CD4-positive, alpha-beta T cell treated with Interferon gamma for 1 hour (primary cell): Measurements from ENCODE around the gene MBD3L3.
"Not testable (repeated sequence)": the region's sequence is repeated elsewhere in the genome, so short reads cannot be mapped to it uniquely, and the experiment has no call there.

Experiments used
- DNase-seq: peaks from one replicate; pipeline ENCODE4 v3.0.0-alpha.2; 2020

Gene MBD3L3

DNA sequence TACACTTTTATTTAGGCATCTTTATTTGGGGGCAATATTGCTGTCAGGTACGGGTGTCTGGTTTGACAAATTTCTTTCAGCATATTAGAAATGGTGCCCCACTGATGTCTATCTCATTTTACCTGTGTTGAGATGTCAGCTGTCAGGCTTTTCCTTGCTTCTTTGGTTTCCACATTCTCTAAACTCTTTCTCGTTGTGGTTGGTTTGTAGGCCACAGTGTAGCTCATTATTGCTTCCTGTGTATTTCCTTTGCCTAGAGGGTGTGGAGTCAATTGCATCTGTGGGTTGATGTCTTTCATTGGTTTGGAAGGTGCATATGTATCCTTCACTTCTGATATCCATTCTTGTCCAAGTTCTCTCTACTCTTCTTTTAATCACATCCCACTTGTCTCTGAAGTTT lies 1.5 kb upstream of the MBD3L3 start:
- not testable (repeated sequence) for DNase-seq

DNA sequence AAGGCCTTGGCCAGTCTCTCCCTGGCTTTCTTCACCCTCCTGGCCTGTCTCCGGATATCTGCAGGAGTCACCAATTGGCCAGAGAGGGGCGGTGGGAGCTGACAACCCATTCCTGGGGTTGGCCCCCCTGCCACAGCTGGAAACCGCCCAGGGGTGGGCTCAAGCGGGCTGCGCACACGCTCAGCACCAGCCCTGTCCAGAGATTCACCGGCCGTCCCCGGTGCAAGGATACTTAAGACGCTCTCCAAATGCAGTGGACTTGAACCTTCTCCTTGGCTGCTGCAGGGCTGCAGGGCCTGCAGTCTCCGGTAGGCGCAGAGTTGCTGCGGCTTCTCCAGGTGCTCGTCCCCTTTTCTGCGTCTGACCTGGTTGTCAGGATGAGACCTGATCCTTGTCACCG lies 2.1 kb downstream of the MBD3L3 start:
- DNase-seq = not testable (repeated sequence)

DNA sequence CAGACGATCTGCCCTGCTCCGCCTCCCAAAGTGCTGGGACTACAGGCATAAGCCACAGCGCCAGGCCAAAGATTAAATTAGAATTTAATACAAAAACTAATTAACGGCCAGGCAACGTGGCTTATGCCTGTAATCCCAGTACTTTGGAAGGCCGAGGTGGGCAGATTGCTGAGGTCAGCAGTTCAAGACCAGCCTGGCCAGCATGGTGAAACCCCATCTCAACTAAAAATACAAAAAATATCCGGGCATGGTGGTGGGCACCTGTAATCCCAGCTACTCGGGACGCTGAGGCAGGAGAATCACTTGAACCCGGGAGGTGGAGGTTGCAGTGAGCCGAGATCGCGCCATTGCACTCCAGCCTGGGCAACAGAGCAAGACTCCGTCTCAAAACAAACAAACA lies 2.8 kb downstream of the MBD3L3 start:
- DNase-seq = not testable (repeated sequence)

DNA sequence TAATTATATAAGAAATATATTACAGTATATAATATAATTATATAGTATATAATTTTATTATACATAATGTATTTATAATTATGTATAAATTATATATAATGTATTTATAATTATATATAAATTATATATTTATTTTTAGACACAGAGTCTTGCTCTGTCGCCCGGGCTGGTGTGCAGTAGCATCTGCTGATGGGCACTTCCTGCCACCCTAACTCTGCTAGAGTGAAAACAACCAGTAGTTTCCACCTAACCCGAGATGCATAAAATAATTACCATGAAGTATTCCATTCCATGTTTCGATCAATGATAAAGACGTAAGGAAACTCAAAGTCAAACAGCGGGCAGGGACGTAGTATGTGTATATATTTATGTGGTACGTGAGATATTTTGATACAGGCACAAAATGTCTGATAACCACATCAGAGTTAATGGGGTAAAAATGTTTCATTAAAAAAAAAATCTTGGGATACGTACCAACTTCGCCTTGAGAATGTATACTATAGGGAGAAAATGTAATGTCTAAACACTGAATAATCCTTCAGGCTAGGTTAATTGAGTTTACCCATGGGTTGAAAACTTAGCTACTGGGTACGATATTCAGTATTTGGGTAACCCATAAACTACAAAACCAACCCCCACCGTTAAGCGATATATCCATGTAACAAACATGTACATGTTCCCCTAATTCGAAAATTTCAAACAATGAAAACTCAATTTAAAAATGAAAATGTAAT lies 3.7 kb downstream of the MBD3L3 start:
- not testable (repeated sequence) for DNase-seq

DNA sequence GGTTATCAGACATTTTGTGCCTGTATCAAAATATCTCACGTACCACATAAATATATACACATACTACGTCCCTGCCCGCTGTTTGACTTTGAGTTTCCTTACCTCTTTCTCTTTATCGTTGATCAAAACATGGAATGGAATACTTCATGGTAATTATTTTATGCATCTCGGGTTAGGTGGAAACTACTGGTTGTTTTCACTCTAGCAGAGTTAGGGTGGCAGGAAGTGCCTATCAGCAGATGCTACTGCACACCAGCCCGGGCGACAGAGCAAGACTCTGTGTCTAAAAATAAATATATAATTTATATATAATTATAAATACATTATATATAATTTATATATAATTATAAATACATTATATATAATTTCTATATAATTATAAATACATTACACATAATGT lies 5.6 kb downstream of the MBD3L3 start:
- DNase-seq = not testable (repeated sequence)

DNA sequence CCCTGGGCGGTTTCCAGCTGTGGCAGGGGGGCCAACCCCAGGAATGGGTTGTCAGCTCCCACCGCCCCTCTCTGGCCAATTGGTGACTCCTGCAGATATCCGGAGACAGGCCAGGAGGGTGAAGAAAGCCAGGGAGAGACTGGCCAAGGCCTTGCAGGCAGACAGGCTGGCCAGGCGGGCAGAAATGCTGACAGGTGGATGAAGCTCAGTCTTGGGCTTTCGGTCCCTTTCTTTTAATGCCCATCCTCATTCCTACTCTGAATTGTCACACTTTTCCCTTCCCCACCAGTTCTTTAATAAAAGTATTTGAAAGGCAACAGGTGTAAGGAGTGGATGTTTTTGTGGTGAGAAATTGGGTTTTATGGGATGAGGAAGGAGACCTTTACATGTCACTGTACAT lies 7.1 kb downstream of the MBD3L3 start:
- DNase-seq = not testable (repeated sequence)

DNA sequence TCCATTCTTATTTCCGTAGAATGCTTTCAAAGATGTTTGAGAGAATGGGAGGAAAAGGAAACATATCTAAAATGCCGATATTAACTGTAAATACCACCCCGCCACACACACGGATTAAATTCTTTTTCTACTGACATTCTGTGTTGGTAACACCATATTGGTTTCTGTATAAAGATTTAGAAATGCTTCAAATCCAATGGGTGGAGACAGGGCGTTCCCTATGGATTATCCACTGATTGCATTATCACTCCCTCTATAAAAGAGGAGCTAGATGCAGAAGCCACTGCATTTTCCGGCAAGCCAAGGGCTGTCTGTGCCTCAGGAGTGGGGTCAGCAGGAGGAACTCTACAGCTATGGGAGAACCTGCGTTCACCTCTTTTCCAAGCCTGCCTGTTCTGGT lies 9.5 kb downstream of the MBD3L3 start, which contains the start of gene MBD3L2:
MBD3L2 (plus strand) TSS at position 301 of the 400 bp plus-strand sequence; CDS start at position 354, 53 bp downstream.
- not testable (repeated sequence) for DNase-seq

DNA sequence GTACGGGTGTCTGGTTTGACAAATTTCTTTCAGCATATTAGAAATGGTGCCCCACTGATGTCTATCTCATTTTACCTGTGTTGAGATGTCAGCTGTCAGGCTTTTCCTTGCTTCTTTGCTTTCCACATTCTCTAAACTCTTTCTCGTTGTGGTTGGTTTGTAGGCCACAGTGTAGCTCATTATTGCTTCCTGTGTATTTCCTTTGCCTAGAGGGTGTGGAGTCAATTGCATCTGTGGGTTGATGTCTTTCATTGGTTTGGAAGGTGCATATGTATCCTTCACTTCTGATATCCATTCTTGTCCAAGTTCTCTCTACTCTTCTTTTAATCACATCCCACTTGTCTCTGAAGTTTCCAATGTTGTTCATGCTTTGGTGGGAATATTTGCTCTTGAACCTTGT lies 16.9 kb downstream of the MBD3L3 start:
- DNase-seq = not testable (repeated sequence)

DNA sequence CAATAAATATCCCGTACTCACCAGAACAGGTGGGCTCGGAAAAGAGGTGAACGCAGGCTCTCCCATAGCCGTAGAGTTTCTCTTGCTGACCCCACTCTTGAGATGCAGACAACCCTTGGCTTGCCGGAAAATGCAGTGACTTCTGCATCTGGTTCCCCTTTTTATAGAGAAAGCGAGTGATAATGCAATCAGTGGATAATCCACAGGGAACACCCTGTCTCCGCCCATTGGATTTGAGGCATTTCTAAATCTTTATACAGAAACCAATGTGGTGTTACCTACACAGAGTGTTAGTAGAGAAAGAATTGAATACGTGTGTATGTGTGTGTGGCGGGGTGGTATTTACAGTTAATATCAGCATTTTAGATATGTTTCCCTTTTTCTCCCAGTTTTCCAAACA lies 18.4 kb downstream of the MBD3L3 start, which contains the start of gene MBD3L4:
MBD3L4 (minus strand) TSS at position 101 of the 400 bp plus-strand sequence; CDS start at position 66, 35 bp downstream.
- DNase-seq = not testable (repeated sequence)

DNA sequence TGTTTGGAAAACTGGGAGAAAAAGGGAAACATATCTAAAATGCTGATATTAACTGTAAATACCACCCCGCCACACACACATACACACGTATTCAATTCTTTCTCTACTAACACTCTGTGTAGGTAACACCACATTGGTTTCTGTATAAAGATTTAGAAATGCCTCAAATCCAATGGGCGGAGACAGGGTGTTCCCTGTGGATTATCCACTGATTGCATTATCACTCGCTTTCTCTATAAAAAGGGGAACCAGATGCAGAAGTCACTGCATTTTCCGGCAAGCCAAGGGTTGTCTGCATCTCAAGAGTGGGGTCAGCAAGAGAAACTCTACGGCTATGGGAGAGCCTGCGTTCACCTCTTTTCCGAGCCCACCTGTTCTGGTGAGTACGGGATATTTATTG lies 28.2 kb downstream of the MBD3L3 start, which contains the start of gene MBD3L5:
MBD3L5 (plus strand) TSS at position 301 of the 400 bp plus-strand sequence; CDS start at position 335, 34 bp downstream.
- not testable (repeated sequence) for DNase-seq

DNA sequence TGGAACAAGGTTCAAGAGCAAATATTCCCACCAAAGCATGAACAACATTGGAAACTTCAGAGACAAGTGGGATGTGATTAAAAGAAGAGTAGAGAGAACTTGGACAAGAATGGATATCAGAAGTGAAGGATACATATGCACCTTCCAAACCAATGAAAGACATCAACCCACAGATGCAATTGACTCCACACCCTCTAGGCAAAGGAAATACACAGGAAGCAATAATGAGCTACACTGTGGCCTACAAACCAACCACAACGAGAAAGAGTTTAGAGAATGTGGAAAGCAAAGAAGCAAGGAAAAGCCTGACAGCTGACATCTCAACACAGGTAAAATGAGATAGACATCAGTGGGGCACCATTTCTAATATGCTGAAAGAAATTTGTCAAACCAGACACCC lies 29.7 kb downstream of the MBD3L3 start:
- DNase-seq = not testable (repeated sequence)

DNA sequence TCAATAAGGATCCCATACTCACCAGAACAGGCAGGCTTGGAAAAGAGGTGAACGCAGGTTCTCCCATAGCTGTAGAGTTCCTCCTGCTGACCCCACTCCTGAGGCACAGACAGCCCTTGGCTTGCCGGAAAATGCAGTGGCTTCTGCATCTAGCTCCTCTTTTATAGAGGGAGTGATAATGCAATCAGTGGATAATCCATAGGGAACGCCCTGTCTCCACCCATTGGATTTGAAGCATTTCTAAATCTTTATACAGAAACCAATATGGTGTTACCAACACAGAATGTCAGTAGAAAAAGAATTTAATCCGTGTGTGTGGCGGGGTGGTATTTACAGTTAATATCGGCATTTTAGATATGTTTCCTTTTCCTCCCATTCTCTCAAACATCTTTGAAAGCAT lies 37.1 kb downstream of the MBD3L3 start, which contains the start of gene MBD3L2B:
MBD3L2B (minus strand) TSS at position 101 of the 400 bp plus-strand sequence; CDS start at position 67, 34 bp downstream.
- DNase-seq = not testable (repeated sequence)

DNA sequence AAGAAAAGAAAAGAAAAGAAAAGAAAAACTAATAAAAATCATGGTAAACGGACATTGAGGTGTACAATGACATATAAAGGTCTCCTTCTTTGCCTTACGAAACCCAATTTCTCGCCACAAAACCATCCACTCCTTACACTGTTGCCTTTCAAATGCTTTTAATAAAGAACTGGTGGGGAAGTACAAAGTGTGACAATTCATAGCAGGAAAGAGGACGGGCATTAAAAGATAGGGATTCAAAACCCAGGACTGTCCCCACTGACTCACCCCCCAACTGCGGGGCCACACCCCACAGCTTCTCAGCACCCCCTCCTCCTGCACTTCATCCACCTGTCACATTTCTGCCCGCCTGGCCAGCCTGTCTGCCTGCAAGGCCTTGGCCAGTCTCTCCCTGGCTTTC lies 39.6 kb downstream of the MBD3L3 start:
- DNase-seq = no peak

DNA sequence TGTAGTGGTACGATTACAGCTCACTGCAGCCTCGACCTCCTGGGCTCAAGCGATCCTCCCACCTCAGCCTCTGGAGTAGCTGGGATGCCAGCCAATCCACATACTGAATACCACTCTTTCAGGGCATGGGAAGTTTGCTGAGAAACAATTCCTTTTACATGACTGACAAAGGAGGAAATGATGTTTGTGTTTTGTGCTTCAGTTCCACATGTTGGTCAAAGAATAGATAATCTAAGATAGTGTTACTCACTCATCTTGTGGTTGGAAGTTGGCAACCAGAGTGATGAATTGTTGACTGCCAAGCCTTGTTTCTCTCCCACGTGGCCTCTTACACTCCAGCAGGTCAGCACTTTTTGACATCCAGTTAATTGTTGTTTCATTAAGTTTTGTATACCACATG lies 44.8 kb downstream of the MBD3L3 start:
- DNase-seq = no peak

DNA sequence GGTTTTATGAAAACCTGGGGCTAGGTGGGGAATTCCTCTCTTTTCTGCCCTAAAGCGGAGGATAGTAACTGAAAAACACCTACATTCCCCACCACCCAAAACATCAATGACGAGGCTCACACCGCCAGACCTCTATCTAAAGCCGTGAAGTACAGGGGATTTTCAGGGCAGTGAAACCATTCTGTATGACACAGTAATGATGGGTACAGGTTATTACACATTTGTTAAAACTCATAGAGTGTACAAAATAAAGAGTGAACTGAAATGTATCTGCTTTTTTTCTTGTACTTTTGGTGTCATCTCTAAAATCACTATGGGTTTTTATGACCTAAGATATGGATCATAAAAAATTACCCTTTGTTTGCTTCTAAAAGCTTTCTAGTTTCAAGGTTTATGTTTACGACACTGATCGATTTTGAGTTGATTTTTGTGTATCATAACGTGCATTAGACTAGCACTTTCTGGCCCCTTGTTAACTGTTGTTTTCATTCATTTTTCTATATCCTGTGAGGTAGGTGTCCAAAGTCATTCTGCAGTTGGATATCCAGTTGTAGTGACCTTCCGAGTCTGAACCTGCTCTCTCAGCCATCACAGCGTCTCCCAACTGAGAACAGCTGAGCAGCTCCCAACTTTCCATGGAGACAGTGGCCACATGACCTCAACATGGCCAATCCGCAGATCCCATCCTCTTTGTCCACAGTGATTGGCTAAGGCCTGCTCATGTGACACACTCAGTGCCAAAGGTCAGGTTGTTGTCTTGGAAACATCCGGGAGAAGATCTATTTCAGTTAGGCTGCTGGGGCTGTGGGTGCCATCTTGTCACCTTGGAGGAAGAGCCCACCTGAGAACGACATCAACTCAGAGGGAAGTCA lies 47.5 kb downstream of the MBD3L3 start:
- DNase-seq = no peak

DNA sequence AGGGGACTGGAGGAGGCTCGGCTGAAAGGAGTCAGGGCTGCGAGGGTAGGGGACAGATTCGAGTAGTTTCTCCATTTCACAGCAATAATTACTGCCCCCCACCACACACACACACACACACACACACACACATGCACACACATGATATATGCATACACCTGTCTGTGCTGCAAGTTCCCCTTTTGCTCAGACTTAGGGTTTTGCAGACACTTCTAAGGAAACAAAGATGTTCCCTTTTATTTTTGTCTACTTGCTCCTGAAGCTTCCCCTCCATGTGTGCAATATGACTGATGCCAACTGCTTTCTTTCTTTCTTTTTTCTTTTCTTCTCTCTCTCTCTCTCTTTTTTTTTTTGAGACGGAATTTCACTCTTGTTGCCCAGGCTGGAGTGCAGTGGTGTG lies 50.6 kb downstream of the MBD3L3 start:
- no peak for DNase-seq
